Small intestine (tissue), 7 donors: ENCODE results near the gene KLHL15. TPM values are rescaled to one million over a fixed set of nuclear protein-coding genes. Genes with fewer than 3 reads are reported as not detected.

Experiments used
- DNase-seq, 2 donors: peaks; one replicate each; pipeline versions ENCODE4 v3.0.0 to v3.0.0-alpha.2; 2013
- FAIRE-seq: peaks from 2 replicates; lab custom pipeline; 2012; peaks lifted over from hg19 to GRCh38; lab: Jason Lieb, UNC
- H3K27ac ChIP-seq, 3 donors: one replicate each; pipeline ENCODE4 v1.5.1; 2013; ENCODE audit warnings: low read length in 2 of 3, mild to moderate bottlenecking in 2 of 3, control low read depth in 1 of 3, inconsistent platforms in 1 of 3, low read depth in 1 of 3, moderate library complexity in 1 of 3
- H3K27me3 ChIP-seq, 3 donors: one replicate each; pipeline ENCODE4 v1.6.1; 2013; ENCODE audit warnings: low read length in 3 of 3, inconsistent platforms in 1 of 3; ENCODE audit not compliant: control insufficient read depth in 3 of 3, insufficient read depth in 3 of 3
- H3K36me3 ChIP-seq, 3 donors: one replicate each; pipeline ENCODE4 v1.6.1; 2013; ENCODE audit warnings: low read length in 3 of 3, inconsistent platforms in 1 of 3, low read depth in 1 of 3, mild to moderate bottlenecking in 1 of 3, moderate library complexity in 1 of 3; ENCODE audit not compliant: control insufficient read depth in 3 of 3, insufficient read depth in 2 of 3
- H3K4me1 ChIP-seq, 3 donors: one replicate each; pipeline ENCODE4 v1.6.1; 2013; ENCODE audit warnings: low read length in 2 of 3, inconsistent platforms in 1 of 3, low read depth in 1 of 3, mild to moderate bottlenecking in 1 of 3, moderate library complexity in 1 of 3; ENCODE audit not compliant: control insufficient read depth in 3 of 3, insufficient read depth in 2 of 3
- H3K4me3 ChIP-seq, 3 donors: one replicate each; pipeline ENCODE4 v1.5.1; 2013; ENCODE audit warnings: low read length in 3 of 3, control low read depth in 1 of 3, inconsistent platforms in 1 of 3, low read depth in 1 of 3, mild to moderate bottlenecking in 1 of 3, moderate library complexity in 1 of 3
- H3K9me3 ChIP-seq, 2 donors: one replicate each; pipeline ENCODE4 v1.6.1; 2013; ENCODE audit warnings: low read depth in 1 of 2, low read length in 1 of 2; ENCODE audit not compliant: control insufficient read depth in 2 of 2, insufficient read depth in 1 of 2
- WGBS, 3 donors: extraction: QIAGEN DNeasy Blood & Tissue Kit; methylation state at CpG; one replicate each; pipeline ENCODE4 v1.1.7; 2013; 5-methylcytosine and 5-hydroxymethylcytosine counted together
- polyA plus RNA-seq, 4 donors: library from polyadenylated mRNA; stranded (reverse) in 3 of 4; unstranded in 1 of 4; fragments of 200-250 nt in 3 of 4; fragments of 120-200 nt in 1 of 4; gene quantifications; one replicate each; pipeline versions ENCODE4 v1.2.1 to v1.2.3, GENCODE V29; 2013
- donor health status: healthy with polysubstance abuse.
- donor health status: control.
- donor health status: control.
- donor health status: Bipolar disorder and iron deficiency.
- donor health status: healthy.

The KLHL15 gene
- polyA plus RNA-seq, 4 donors = 0.81 to 14.2 (median 1.9) TPM

- H3K36me3 ChIP-seq = peaks cover 0 to 9% (median 3%) of the 10 kb centered on the region in 3 donors
- DNase-seq (no peak), FAIRE-seq (no peak)
- no peaks in the 10 kb centered on the region for H3K9me3 ChIP-seq
- no peak overlapping the region for H3K27ac ChIP-seq
- no peak overlapping the region for H3K4me3 ChIP-seq
- no peaks in the 10 kb centered on the region for H3K4me1 ChIP-seq
- no peaks in the 10 kb centered on the region for H3K27me3 ChIP-seq
- 88 to 92% (median 89%) methylated on average over 9 of the region's 9 CpGs for WGBS, 3 donors
Observed at GRCh38 chrX:24005867-24006266, 21.1 kb downstream of the KLHL15 start.

GRCh38 chrX:24005028-24005427 lies 22.0 kb downstream of the KLHL15 start:
- FAIRE-seq = no peak

GRCh38 chrX:24002792-24003191 lies 24.2 kb downstream of the KLHL15 start:
- Histone ChIP-seq H3K27ac (no peak overlapping the region), H3K4me3 (no peak overlapping the region), H3K36me3 (peaks cover 0 to 14% (median 3%) of the 10 kb centered on the region in 3 donors), H3K9me3 (no peaks in the 10 kb centered on the region), H3K27me3 (no peaks in the 10 kb centered on the region), H3K4me1 (no peaks in the 10 kb centered on the region)
- no peak for FAIRE-seq
- no peak for DNase-seq
- WGBS, 3 donors = 83 to 92% (median 87%) methylated on average over 2 of the region's 2 CpGs

More at GRCh38 chrX:24005028-24005427, 22.0 kb downstream of the KLHL15 start:
- Histone ChIP-seq H3K27me3 (no peaks in the 10 kb centered on the region), H3K4me3 (no peak overlapping the region), H3K9me3 (no peaks in the 10 kb centered on the region), H3K27ac (peak overlapping the region in 1 of 3 donors; percentile 39), H3K4me1 (no peaks in the 10 kb centered on the region), H3K36me3 (peaks cover 0 to 11% (median 3%) of the 10 kb centered on the region in 3 donors)
- peak; percentile 30 to 31 for DNase-seq
- WGBS, 3 donors = 21 to 36% (median 34%) methylated on average over 1 of the region's 1 CpG

- Histone ChIP-seq H3K4me3 (no peak overlapping the region), H3K27me3 (no peaks in the 10 kb centered on the region), H3K36me3 (peaks cover 0 to 20% (median 3%) of the 10 kb centered on the region in 3 donors), H3K27ac (no peak overlapping the region), H3K4me1 (no peaks in the 10 kb centered on the region), H3K9me3 (no peaks in the 10 kb centered on the region)
- 65 to 90% (median 84%) methylated on average over 1 of the region's 1 CpG for WGBS, 3 donors
- no peak for DNase-seq
- no peak for FAIRE-seq
Observed at GRCh38 chrX:24002167-24002566, 24.8 kb downstream of the KLHL15 start.

GRCh38 chrX:23999671-24000070 lies 27.3 kb downstream of the KLHL15 start:
- no peaks in the 10 kb centered on the region for H3K4me1 ChIP-seq
- WGBS, 3 donors = 30 to 69% (median 53%) methylated on average over 5 of the region's 5 CpGs
- H3K4me3 ChIP-seq = no peak overlapping the region
- H3K27ac ChIP-seq = peak overlapping the region in 1 of 3 donors; percentile 65
- FAIRE-seq = no peak
- H3K36me3 ChIP-seq = peaks cover 0 to 22% (median 0%) of the 10 kb centered on the region in 3 donors
- H3K9me3 ChIP-seq = no peaks in the 10 kb centered on the region
- H3K27me3 ChIP-seq = no peaks in the 10 kb centered on the region
- peak; percentile 49 to 68 for DNase-seq

- H3K4me1 ChIP-seq = no peaks in the 10 kb centered on the region
- no peak for FAIRE-seq
- peak overlapping the region in 1 of 3 donors; percentile 28 for H3K27ac ChIP-seq
- H3K36me3 ChIP-seq = peaks cover 0 to 24% (median 2%) of the 10 kb centered on the region in 3 donors
- peak in 1 of 2 donors; percentile 9 for DNase-seq
- WGBS, 3 donors = 57 to 75% (median 71%) methylated on average over 3 of the region's 3 CpGs
- H3K4me3 ChIP-seq = no peak overlapping the region
- H3K9me3 ChIP-seq = no peaks in the 10 kb centered on the region
- no peaks in the 10 kb centered on the region for H3K27me3 ChIP-seq
Observed at GRCh38 chrX:23993012-23993633, 33.9 kb downstream of the KLHL15 start.

GRCh38 chrX:23992431-23992830 lies 34.6 kb downstream of the KLHL15 start:
- 84 to 97% (median 85%) methylated on average over 3 of the region's 3 CpGs for WGBS, 3 donors
- no peaks in the 10 kb centered on the region for H3K4me1 ChIP-seq
- FAIRE-seq = no peak
- DNase-seq = no peak
- peaks cover 0 to 25% (median 2%) of the 10 kb centered on the region in 3 donors for H3K36me3 ChIP-seq
- H3K27ac ChIP-seq = no peak overlapping the region
- no peaks in the 10 kb centered on the region for H3K9me3 ChIP-seq
- no peaks in the 10 kb centered on the region for H3K27me3 ChIP-seq
- no peak overlapping the region for H3K4me3 ChIP-seq

GRCh38 chrX:23990455-23990854 lies 36.5 kb downstream of the KLHL15 start:
- Histone ChIP-seq H3K36me3 (peaks cover 0 to 18% (median 2%) of the 10 kb centered on the region in 3 donors), H3K27ac (no peak overlapping the region), H3K27me3 (no peaks in the 10 kb centered on the region), H3K9me3 (no peaks in the 10 kb centered on the region), H3K4me1 (no peaks in the 10 kb centered on the region), H3K4me3 (no peak overlapping the region)
- WGBS, 3 donors = 90 to 99% (median 98%) methylated on average over 2 of the region's 2 CpGs
- FAIRE-seq (no peak), DNase-seq (no peak)
